HEK293 (cell line): ENCODE data around the gene CRYBG2.
A peak's percentile ranks its signal among the peaks of the same experiment; 100 is the strongest.

Source experiments
- BCL11B ChIP-seq: fragments of 450-650 bp; formaldehyde crosslinking; IDR thresholded peaks from 2 replicates; pipeline ENCODE4 v1.5.1; 2016; ENCODE audit warnings: low read depth, missing biosample characterization, missing genetic modification characterization
- GLIS1 ChIP-seq: fragments of 450-650 bp; formaldehyde crosslinking; IDR thresholded peaks from 2 replicates; pipeline ENCODE4 v1.5.1; 2016; ENCODE audit warnings: missing biosample characterization, missing genetic modification characterization
- KLF9 ChIP-seq: fragments of 450-650 bp; formaldehyde crosslinking; IDR thresholded peaks from 2 replicates; pipeline ENCODE4 v1.5.1; 2016; ENCODE audit warnings: missing biosample characterization, missing genetic modification characterization, low read depth
- PRDM10 ChIP-seq: fragments of 450-650 bp; formaldehyde crosslinking; IDR thresholded peaks from 2 replicates; pipeline ENCODE4 v1.5.1; 2016; ENCODE audit warnings: missing biosample characterization, missing genetic modification characterization
- SALL2 ChIP-seq: fragments of 450-650 bp; formaldehyde crosslinking; IDR thresholded peaks from 2 replicates; pipeline ENCODE4 v1.5.0; 2017; ENCODE audit warnings: missing biosample characterization, mild to moderate bottlenecking, missing genetic modification characterization, borderline replicate concordance
- SCRT1 ChIP-seq: fragments of 450-650 bp; formaldehyde crosslinking; IDR thresholded peaks from 2 replicates; pipeline ENCODE4 v1.5.1; 2016; ENCODE audit warnings: missing biosample characterization, missing genetic modification characterization, borderline replicate concordance
- SP2 ChIP-seq: fragments of 450-650 bp; formaldehyde crosslinking; IDR thresholded peaks from 2 replicates; pipeline ENCODE4 v1.5.1; 2016; ENCODE audit warnings: missing biosample characterization, missing genetic modification characterization
- ZBTB26 ChIP-seq: fragments of 450-650 bp; formaldehyde crosslinking; optimal IDR thresholded peaks from 2 replicates; pipeline ENCODE3; 2016; ENCODE audit warnings: missing biosample characterization, mild to moderate bottlenecking, missing genetic modification characterization
- ZBTB6 ChIP-seq: fragments of 450-650 bp; formaldehyde crosslinking; IDR thresholded peaks from 2 replicates; pipeline ENCODE4 v1.5.1; 2017; ENCODE audit warnings: missing biosample characterization, missing genetic modification characterization
- ZBTB7A ChIP-seq: fragments of 450-650 bp; formaldehyde crosslinking; IDR thresholded peaks from 2 replicates; pipeline ENCODE4 v1.5.1; 2016; ENCODE audit warnings: low read depth, missing biosample characterization, missing genetic modification characterization
- ZNF121 ChIP-seq: fragments of 450-650 bp; formaldehyde crosslinking; IDR thresholded peaks from 2 replicates; pipeline ENCODE4 v1.5.1; 2016; ENCODE audit warnings: missing biosample characterization, missing genetic modification characterization
- ZNF148 ChIP-seq: fragments of 450-650 bp; formaldehyde crosslinking; IDR thresholded peaks from 2 replicates; pipeline ENCODE4 v1.5.0; 2017; ENCODE audit warnings: missing biosample characterization, missing genetic modification characterization, borderline replicate concordance
- ZNF211 ChIP-seq: fragments of 450-650 bp; formaldehyde crosslinking; IDR thresholded peaks from 2 replicates; pipeline ENCODE4 v1.5.1; 2016; ENCODE audit warnings: low read depth, missing biosample characterization, missing genetic modification characterization
- ZNF23 ChIP-seq: fragments of 450-650 bp; formaldehyde crosslinking; IDR thresholded peaks from 2 replicates; pipeline ENCODE4 v1.5.1; 2016; ENCODE audit warnings: missing biosample characterization, missing genetic modification characterization, borderline replicate concordance
- ZNF26 ChIP-seq: fragments of 450-650 bp; formaldehyde crosslinking; IDR thresholded peaks from 2 replicates; pipeline ENCODE4 v1.5.1; 2016; ENCODE audit warnings: missing biosample characterization, missing genetic modification characterization
- ZNF335 ChIP-seq: fragments of 450-650 bp; formaldehyde crosslinking; conservative IDR thresholded peaks from 2 replicates; pipeline ENCODE4 v1.5.1; 2016; ENCODE audit warnings: missing biosample characterization, missing genetic modification characterization
- ZNF341 ChIP-seq: fragments of 450-650 bp; formaldehyde crosslinking; IDR thresholded peaks from 2 replicates; pipeline ENCODE4; 2016; ENCODE audit warnings: low read depth, missing biosample characterization, missing genetic modification characterization
- ZNF426 ChIP-seq: fragments of 450-650 bp; formaldehyde crosslinking; IDR thresholded peaks from 2 replicates; pipeline ENCODE4 v1.5.1; 2017; ENCODE audit warnings: missing biosample characterization, missing genetic modification characterization, mild to moderate bottlenecking, inconsistent platforms, moderate library complexity
- ZNF433 ChIP-seq: fragments of 450-650 bp; formaldehyde crosslinking; IDR thresholded peaks from 2 replicates; pipeline ENCODE4 v1.5.1; 2016; ENCODE audit warnings: missing biosample characterization, missing genetic modification characterization, low read depth
- ZNF449 ChIP-seq: fragments of 450-650 bp; formaldehyde crosslinking; IDR thresholded peaks from 2 replicates; pipeline ENCODE4 v1.5.1; 2017; ENCODE audit warnings: missing biosample characterization, mild to moderate bottlenecking, missing genetic modification characterization, moderate library complexity
- ZNF501 ChIP-seq: fragments of 450-650 bp; formaldehyde crosslinking; IDR thresholded peaks from 2 replicates; pipeline ENCODE4 v1.5.1; 2016; ENCODE audit warnings: missing biosample characterization, missing genetic modification characterization
- ZNF514 ChIP-seq: fragments of 450-650 bp; formaldehyde crosslinking; IDR thresholded peaks from 2 replicates; pipeline ENCODE4 v1.5.1; 2016; ENCODE audit warnings: missing biosample characterization, missing genetic modification characterization
- ZNF596 ChIP-seq: fragments of 450-650 bp; IDR thresholded peaks from 2 replicates; pipeline ENCODE4 v1.5.0; 2018; ENCODE audit warnings: missing biosample characterization, mild to moderate bottlenecking, missing genetic modification characterization, moderate library complexity
- ZNF623 ChIP-seq: fragments of 450-650 bp; formaldehyde crosslinking; IDR thresholded peaks from 2 replicates; pipeline ENCODE4 v1.5.1; 2016; ENCODE audit warnings: missing biosample characterization, missing genetic modification characterization
- ZNF658 ChIP-seq: fragments of 450-650 bp; formaldehyde crosslinking; IDR thresholded peaks from 2 replicates; pipeline ENCODE4; 2016; ENCODE audit warnings: missing biosample characterization, missing genetic modification characterization
- ZNF76 ChIP-seq: fragments of 450-650 bp; formaldehyde crosslinking; IDR thresholded peaks from 2 replicates; pipeline ENCODE4; 2016; ENCODE audit warnings: low read depth, missing biosample characterization, missing genetic modification characterization, borderline replicate concordance
- ZNF785 ChIP-seq: fragments of 450-650 bp; formaldehyde crosslinking; IDR thresholded peaks from 2 replicates; pipeline ENCODE4 v1.5.1; 2016; ENCODE audit warnings: missing biosample characterization, missing genetic modification characterization
- ZSCAN16 ChIP-seq: fragments of 450-650 bp; formaldehyde crosslinking; IDR thresholded peaks from 2 replicates; pipeline ENCODE4 v1.5.1; 2016; ENCODE audit warnings: missing biosample characterization, missing genetic modification characterization

The CRYBG2 gene

GRCh38 chr1:26336477-26337205 is 17.3 kb downstream of the CRYBG2 start (continued):
- peak; percentile 81 for TF ChIP-seq ZNF335
- no peak for TF ChIP-seq ZNF596 (tag by site-specific recombination)
- no peak for TF ChIP-seq ZBTB6 (tag by site-specific recombination)
- no peak for TF ChIP-seq ZNF449 (tag by site-specific recombination)
- TF ChIP-seq ZNF623 (tag by site-specific recombination), result no peak
- TF ChIP-seq ZNF514 (tag by site-specific recombination), result no peak
- TF ChIP-seq SP2 (tag by site-specific recombination), result peak; percentile 77
- no peak for TF ChIP-seq ZBTB7A
- no peak for TF ChIP-seq ZNF121 (tag by site-specific recombination)
- peak; percentile 75 for TF ChIP-seq GLIS1
- no peak for TF ChIP-seq ZNF433
- TF ChIP-seq BCL11B (tag by site-specific recombination), result no peak
- no peak for TF ChIP-seq ZNF211 (tag by site-specific recombination)
- no peak for TF ChIP-seq ZNF785 (tag by site-specific recombination)
- peak; percentile 81 for TF ChIP-seq SCRT1 (tag by site-specific recombination)
- TF ChIP-seq ZNF23, result no peak
- no peak for TF ChIP-seq ZNF148 (tag by site-specific recombination)
- no peak for TF ChIP-seq ZNF341 (tag by site-specific recombination)
- no peak for TF ChIP-seq ZSCAN16
- peak; percentile 98 for TF ChIP-seq KLF9 (tag by site-specific recombination)
- peak; percentile 61 for TF ChIP-seq ZBTB26 (tag by site-specific recombination)
- no peak for TF ChIP-seq ZNF76
- peak; percentile 48; the same call in 1 of the 2 replicates for TF ChIP-seq ZNF501 (tag by site-specific recombination)
- no peak for TF ChIP-seq ZNF26 (tag by site-specific recombination)
- no peak for TF ChIP-seq SALL2 (tag by site-specific recombination)
- no peak for TF ChIP-seq PRDM10 (tag by site-specific recombination)
- no peak for TF ChIP-seq ZNF658 (tag by site-specific recombination)
- no peak for TF ChIP-seq ZNF426 (tag by site-specific recombination)
